Measurements from ENCODE around the gene NBL1. TPM values are rescaled to one million over a fixed set of nuclear protein-coding genes. Genes with fewer than 3 reads are reported as not detected.

Gene NBL1
- 100 to 1,000 TPM; 268 to 514 TPM for total RNA-seq

GRCh38 chr1:19643602-19644394 lies at the start of gene NBL1:
TSS of gene NBL1 (plus strand) at chr1:19644311. CDS start at chr1:19655031, 10,720 bp downstream.
- Histone ChIP-seq H3K9me3 (no peaks in the 10 kb centered on the region), H3K36me3 (no peaks in the 10 kb centered on the region), H3K4me1 (replicated peaks) (peaks cover 14% of the 10 kb centered on the region), H3K27ac (peak within 1 kb of the TSS; percentile 99), H3K4me3 (peak within 1 kb of the TSS; percentile 81 to 94), H3K27me3 (replicated peaks; ENCODE audit: insufficient read depth) (no peaks in the 10 kb centered on the region)
- no peak for TF ChIP-seq POLR2AphosphoS5 (IDR thresholded peaks at IDR 0.05)
- peak; percentile 20 for TF ChIP-seq POLR2A (IDR thresholded peaks at IDR 0.05)
- TF ChIP-seq CTCF (IDR thresholded peaks at IDR 0.05), result peak in 1 of 4 experiments; percentile 9
- intact Hi-C loops (cut with DNase I), result loop anchor here (2.0 kb wide), 2 partner anchors 47 to 159 kb away; partner anchors contain the start of gene CAPZB
- DNase-seq (ENCODE audit: low spot score), result peak; percentile 84
- under 1% methylated on average over 77 of the region's 90 CpGs for WGBS

DNA sequence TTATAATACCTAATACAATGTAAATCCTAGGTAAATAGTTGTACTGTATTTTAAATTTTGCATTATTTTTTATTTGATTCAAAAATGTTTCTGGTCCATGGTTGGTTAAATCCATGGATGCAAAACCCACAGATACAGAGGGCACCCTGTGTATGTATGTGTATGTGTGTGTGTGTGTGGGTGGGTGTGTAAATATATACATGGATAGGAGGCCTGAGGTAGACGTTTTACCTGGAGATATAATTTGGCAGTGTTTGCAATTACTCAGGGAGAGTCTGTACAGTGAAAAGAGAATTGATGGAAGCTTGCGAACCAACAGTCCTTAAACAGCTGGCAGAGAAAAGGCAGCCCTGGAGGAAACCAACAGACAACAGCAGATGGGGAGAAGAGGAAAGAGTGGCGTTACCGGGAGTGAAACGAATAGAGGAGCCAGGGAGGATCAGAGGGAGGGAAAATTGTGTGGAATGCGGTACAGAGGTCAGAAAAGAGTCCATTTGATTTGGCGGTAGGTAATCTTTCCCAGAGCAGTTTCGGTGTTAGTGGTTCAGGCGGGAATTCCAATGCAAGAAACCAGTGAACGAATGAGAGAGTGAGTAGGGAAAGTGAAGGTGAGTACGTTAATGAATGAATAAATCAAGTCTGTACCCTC lies 47.9 kb upstream of the NBL1 start:
- TF ChIP-seq CTCF (IDR thresholded peaks at IDR 0.05) (no peak), POLR2AphosphoS5 (IDR thresholded peaks at IDR 0.05) (no peak), POLR2A (IDR thresholded peaks at IDR 0.05) (no peak)
- Histone ChIP-seq H3K27me3 (replicated peaks; ENCODE audit: insufficient read depth) (no peaks in the 10 kb centered on the region), H3K4me3 (peak overlapping the region; percentile 69 to 75), H3K27ac (peak overlapping the region; percentile 93 to 95), H3K9me3 (no peaks in the 10 kb centered on the region), H3K4me1 (replicated peaks) (peaks cover 16% of the 10 kb centered on the region), H3K36me3 (no peaks in the 10 kb centered on the region)
- no peak for DNase-seq (ENCODE audit: low spot score)
- 2% methylated on average over 11 of the region's 11 CpGs for WGBS
- intact Hi-C loops (cut with DNase I), result loop anchor here (2.0 kb wide), 1 partner anchor 49 kb away; the partner anchor contains the start of gene NBL1

DNA sequence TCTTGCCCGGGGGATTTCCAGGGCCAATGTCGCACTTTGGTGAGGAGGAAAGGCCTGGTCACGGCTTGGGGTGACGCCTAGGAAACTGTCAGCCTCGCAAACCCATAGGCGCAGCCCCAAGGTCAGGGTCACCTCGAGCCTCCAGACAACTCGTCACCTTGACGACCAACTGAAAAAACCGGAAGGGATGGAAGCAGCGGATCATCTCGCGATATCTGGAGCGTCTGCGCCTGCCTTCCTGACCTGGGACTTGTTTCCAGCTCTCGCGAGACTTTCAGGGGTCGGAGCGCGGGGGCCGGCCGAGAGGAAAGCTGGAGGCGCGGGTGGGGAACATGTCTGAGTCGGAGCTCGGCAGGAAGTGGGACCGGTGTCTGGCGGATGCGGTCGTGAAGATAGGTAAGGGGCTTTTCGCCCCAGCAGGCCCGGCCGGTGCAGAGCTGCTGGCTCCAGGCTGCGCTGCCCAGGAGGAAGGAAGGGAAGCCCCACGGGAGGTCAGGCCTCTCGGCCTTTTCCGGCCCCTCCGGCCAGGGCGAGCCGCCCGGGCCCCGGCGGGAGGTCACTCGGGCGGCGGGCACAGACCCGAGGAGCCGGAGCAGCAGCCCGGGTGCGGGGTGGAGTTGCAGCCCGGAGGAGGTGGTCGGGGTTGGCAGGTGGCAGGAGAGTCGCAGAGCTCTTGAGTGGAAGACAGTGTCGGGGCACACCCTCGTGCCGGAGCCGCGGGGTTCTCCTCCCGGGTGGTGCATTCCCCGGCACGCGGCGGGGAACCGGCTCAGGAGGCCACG lies 47.2 kb upstream of the NBL1 start:
- no peak for TF ChIP-seq CTCF (IDR thresholded peaks at IDR 0.05)
- TF ChIP-seq POLR2A (IDR thresholded peaks at IDR 0.05), result peak; percentile 65
- peak; percentile 86 for TF ChIP-seq POLR2AphosphoS5 (IDR thresholded peaks at IDR 0.05)
- Histone ChIP-seq H3K27me3 (replicated peaks; ENCODE audit: insufficient read depth) (no peaks in the 10 kb centered on the region), H3K36me3 (no peaks in the 10 kb centered on the region), H3K9me3 (no peaks in the 10 kb centered on the region), H3K4me1 (replicated peaks) (peaks cover 17% of the 10 kb centered on the region), H3K4me3 (peak overlapping the region; percentile 69 to 75), H3K27ac (peak overlapping the region; percentile 93 to 95)
- 0% methylated on average over 44 of the region's 65 CpGs for WGBS
- intact Hi-C loops (cut with DNase I), result loop anchor here (2.0 kb wide), 1 partner anchor 48 kb away; the partner anchor contains the start of gene NBL1
- peak; percentile 96 for DNase-seq (ENCODE audit: low spot score)

DNA sequence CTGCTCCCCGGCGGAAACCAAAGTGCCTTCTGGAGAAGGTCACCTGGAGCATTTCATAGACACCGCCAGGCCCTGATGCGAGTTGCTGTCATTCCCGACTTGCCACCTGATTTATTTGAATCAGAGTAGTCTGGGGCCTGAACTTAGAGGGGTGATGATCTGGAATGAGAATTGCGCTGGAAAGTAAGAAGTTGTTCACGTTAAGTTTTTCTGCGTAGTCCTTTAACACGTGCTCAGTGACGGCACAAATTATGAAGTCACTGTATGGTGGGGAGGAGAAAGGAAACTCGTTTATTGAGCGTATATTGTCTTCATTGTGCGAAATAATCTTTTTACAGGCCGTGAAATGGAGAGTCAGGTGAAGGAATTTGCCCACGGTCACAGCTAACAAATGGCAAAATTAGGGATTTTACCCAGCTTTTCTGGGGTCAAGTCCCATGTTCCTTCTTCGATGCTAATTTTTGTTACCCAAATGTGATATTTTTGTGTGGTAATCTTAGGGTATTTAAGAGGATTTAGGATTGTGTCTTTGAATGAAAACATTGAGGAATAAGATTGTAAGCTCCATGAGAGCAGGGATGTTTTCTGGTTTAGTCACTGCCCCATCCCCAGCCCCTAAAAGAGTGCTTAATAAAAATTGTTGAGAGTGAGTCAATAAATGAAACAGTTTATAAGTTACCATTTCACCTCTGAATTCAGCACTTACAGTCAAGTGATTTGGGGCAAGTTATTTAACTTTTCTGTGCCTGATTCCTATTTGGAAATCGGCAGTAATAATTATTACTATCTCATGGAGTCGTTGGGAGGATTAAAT lies 46.4 kb upstream of the NBL1 start:
- Histone ChIP-seq H3K4me3 (peak overlapping the region; percentile 69 to 75), H3K4me1 (replicated peaks) (peaks cover 16% of the 10 kb centered on the region), H3K9me3 (no peaks in the 10 kb centered on the region), H3K36me3 (no peaks in the 10 kb centered on the region), H3K27me3 (replicated peaks; ENCODE audit: insufficient read depth) (no peaks in the 10 kb centered on the region), H3K27ac (peak overlapping the region; percentile 93 to 95)
- WGBS, result 15% methylated on average over 18 of the region's 18 CpGs
- intact Hi-C loops (cut with DNase I), result loop anchor here (2.0 kb wide), 1 partner anchor 47 kb away; the partner anchor contains the start of gene NBL1
- TF ChIP-seq POLR2A (IDR thresholded peaks at IDR 0.05), result no peak
- no peak for TF ChIP-seq CTCF (IDR thresholded peaks at IDR 0.05)
- TF ChIP-seq POLR2AphosphoS5 (IDR thresholded peaks at IDR 0.05), result peak; percentile 52
- DNase-seq (ENCODE audit: low spot score), result peak; percentile 29
